Gastroesophageal sphincter (tissue), 4 donors: ENCODE measurements around the gene TOMM20L. TPM values are rescaled to one million over a fixed set of nuclear protein-coding genes. Genes with fewer than 3 reads are reported as not detected.

Experiments used
- ATAC-seq: fragments of 150-250 bp; one replicate; pipeline ENCODE4 v1.9.1; 2016; ENCODE audit warnings: mild to moderate bottlenecking, moderate library complexity
- H3K27ac ChIP-seq, 4 donors: fragments of 200-600 bp; sonication (generic) in 3 of 4; 1 replicate in 3 of 4; 2 replicates in 1 of 4; pipeline ENCODE4 v1.5.1; 2016 to 2019
- H3K27me3 ChIP-seq: fragments of 200-600 bp; sonication (generic); one replicate; pipeline ENCODE4 v1.5.1; 2019
- H3K36me3 ChIP-seq, 2 donors: fragments of 200-600 bp; sonication (generic); one replicate each; pipeline ENCODE4 v1.5.1; 2019; ENCODE audit warnings: control low read depth in 1 of 2
- H3K4me1 ChIP-seq, 3 donors: fragments of 200-600 bp; sonication (generic); 1 replicate in 2 of 3; 2 replicates in 1 of 3; pipeline ENCODE4 v1.5.1; 2016 to 2019; ENCODE audit warnings: control low read depth in 2 of 3
- H3K4me3 ChIP-seq, 2 donors: fragments of 200-600 bp; sonication (generic); one replicate each; pipeline ENCODE4 v1.5.1; 2019; ENCODE audit warnings: mild to moderate bottlenecking in 1 of 2, moderate library complexity in 1 of 2
- H3K9me3 ChIP-seq, 3 donors: fragments of 200-600 bp; sonication (generic); one replicate each; pipeline ENCODE4 v1.5.1; 2017 to 2019; ENCODE audit warnings: control low read depth in 2 of 3
- CTCF ChIP-seq, 4 experiments: fragments of 200-600 bp in 2 of 4; fragments of 450-650 bp in 2 of 4; sonication (generic) in 1 of 4; IDR thresholded peaks; one replicate each; pipeline ENCODE4 v1.5.1; 2017 to 2019; ENCODE audit warnings: antibody characterized with exemption in 4 of 4, mild to moderate bottlenecking in 2 of 4, moderate library complexity in 2 of 4
- EP300 ChIP-seq: sonication (generic); formaldehyde crosslinking; IDR thresholded peaks from one replicate; pipeline ENCODE4 v1.6.1; 2017; ENCODE audit warnings: antibody characterized with exemption, mild to moderate bottlenecking
- POLR2A ChIP-seq, 2 donors: fragments of 450-650 bp; IDR thresholded peaks; one replicate each; pipeline ENCODE4 v1.6.1; 2017; ENCODE audit warnings: antibody characterized with exemption in 2 of 2, mild to moderate bottlenecking in 2 of 2, moderate library complexity in 1 of 2
- POLR2AphosphoS5 ChIP-seq: sonication (generic); formaldehyde crosslinking; IDR thresholded peaks from one replicate; pipeline ENCODE4 v1.6.1; 2017; ENCODE audit warnings: antibody characterized with exemption
- WGBS, 2 donors: methylation state at CpG; one replicate each; pipeline ENCODE4 v1.1.5; 2018; ENCODE audit warnings: low coverage in 1 of 2; 5-methylcytosine and 5-hydroxymethylcytosine counted together
- total RNA-seq, 4 donors: library from RNA; depleted of rRNA; stranded (reverse); fragments of >200 nt; gene quantifications; one replicate each; pipeline ENCODE4 v1.1.0, GENCODE V29; 2016

TOMM20L gene
- total RNA-seq, 4 donors from 2014 or later: not detected

- no peak for TF ChIP-seq POLR2AphosphoS5
- no peak for TF ChIP-seq POLR2A (IDR thresholded peaks at IDR 0.05)
- TF ChIP-seq EP300: no peak
- no peak for TF ChIP-seq CTCF (IDR thresholded peaks at IDR 0.05)
- Histone ChIP-seq H3K4me1 (peaks cover 5 to 44% (median 17%) of the 10 kb centered on the region in 3 donors), H3K27me3 (no peaks in the 10 kb centered on the region), H3K36me3 (peaks cover 0 to 39% of the 10 kb centered on the region in 2 donors), H3K9me3 (no peaks in the 10 kb centered on the region), H3K4me3 (peak overlapping the region; percentile 82 to 100), H3K27ac (peak overlapping the region; percentile 84 to 100 (median 90))
- ATAC-seq: peak; percentile 59
- 0% methylated on average over 9 to 10 of the region's 35 CpGs for WGBS, 2 donors
Observed at GRCh38 chr14:58426670-58427280, 31.0 kb downstream of the TOMM20L start.

GRCh38 chr14:58427281-58428117, 31.8 kb downstream of the TOMM20L start, which contains the start of the genes KIAA0586 and TIMM9:
Gene KIAA0586 (plus strand): TSS chr14:58427719. CDS start chr14:58428265, 546 bp downstream.
Gene TIMM9 (minus strand): TSS chr14:58427531. CDS start chr14:58411945, 15,586 bp downstream.
- Histone ChIP-seq H3K4me3 (peak within 1 kb of the TSS; percentile 82 to 100), H3K9me3 (no peaks in the 10 kb centered on the region), H3K36me3 (peaks cover 0 to 38% of the 10 kb centered on the region in 2 donors), H3K27ac (peak within 1 kb of the TSS; percentile 84 to 100 (median 90)), H3K27me3 (no peaks in the 10 kb centered on the region), H3K4me1 (peaks cover 5 to 44% (median 17%) of the 10 kb centered on the region in 3 donors)
- TF ChIP-seq EP300 (no peak), POLR2A (IDR thresholded peaks at IDR 0.05) (peak; percentile 68 to 70), CTCF (IDR thresholded peaks at IDR 0.05) (no peak), POLR2AphosphoS5 (peak; percentile 90)
- 0% methylated on average over 30 to 33 of the region's 33 CpGs for WGBS, 2 donors
- ATAC-seq: peak; percentile 98

GRCh38 chr14:58428118-58428683, 32.5 kb downstream of the TOMM20L start:
- Histone ChIP-seq H3K4me1 (peaks cover 5 to 44% (median 17%) of the 10 kb centered on the region in 3 donors), H3K27me3 (no peaks in the 10 kb centered on the region), H3K27ac (peak overlapping the region; percentile 84 to 100 (median 90)), H3K36me3 (peaks cover 0 to 38% of the 10 kb centered on the region in 2 donors), H3K9me3 (no peaks in the 10 kb centered on the region), H3K4me3 (peak overlapping the region; percentile 82 to 100)
- 0% methylated on average over 10 of the region's 10 CpGs for WGBS, 2 donors
- ATAC-seq: no peak
- no peak for TF ChIP-seq EP300
- no peak for TF ChIP-seq CTCF (IDR thresholded peaks at IDR 0.05)
- TF ChIP-seq POLR2AphosphoS5: no peak
- TF ChIP-seq POLR2A (IDR thresholded peaks at IDR 0.05): no peak

- TF ChIP-seq CTCF (IDR thresholded peaks at IDR 0.05): no peak
- no peak for TF ChIP-seq POLR2A (IDR thresholded peaks at IDR 0.05)
- TF ChIP-seq POLR2AphosphoS5: no peak
- TF ChIP-seq EP300: no peak
- Histone ChIP-seq H3K4me3 (no peak overlapping the region), H3K9me3 (no peaks in the 10 kb centered on the region), H3K27ac (no peak overlapping the region), H3K4me1 (peaks cover 5 to 40% (median 17%) of the 10 kb centered on the region in 3 donors), H3K36me3 (peaks cover 0 to 45% of the 10 kb centered on the region in 2 donors), H3K27me3 (no peaks in the 10 kb centered on the region)
- ATAC-seq: no peak
- WGBS, 2 donors: 38 to 71% methylated on average over 1 of the region's 1 CpG
Observed at GRCh38 chr14:58430156-58430555, 34.4 kb downstream of the TOMM20L start.
